HG03469 (cell line): ENCODE results near the gene RBM23.
A peak's percentile ranks its signal among the peaks of the same experiment; 100 is the strongest.
"Not testable (repeated sequence)": the region's sequence is repeated elsewhere in the genome, so short reads cannot be mapped to it uniquely, and the experiment has no call there.

Experiments
- ATAC-seq: cut with Tn5 transposase; IDR thresholded peaks from one replicate; pipeline ENCODE4 v1.9.1; 2021; ENCODE audit warnings: mild to moderate bottlenecking, moderate library complexity, moderate number of reproducible peaks; ENCODE audit not compliant: unreplicated experiment

RBM23 gene

DNA sequence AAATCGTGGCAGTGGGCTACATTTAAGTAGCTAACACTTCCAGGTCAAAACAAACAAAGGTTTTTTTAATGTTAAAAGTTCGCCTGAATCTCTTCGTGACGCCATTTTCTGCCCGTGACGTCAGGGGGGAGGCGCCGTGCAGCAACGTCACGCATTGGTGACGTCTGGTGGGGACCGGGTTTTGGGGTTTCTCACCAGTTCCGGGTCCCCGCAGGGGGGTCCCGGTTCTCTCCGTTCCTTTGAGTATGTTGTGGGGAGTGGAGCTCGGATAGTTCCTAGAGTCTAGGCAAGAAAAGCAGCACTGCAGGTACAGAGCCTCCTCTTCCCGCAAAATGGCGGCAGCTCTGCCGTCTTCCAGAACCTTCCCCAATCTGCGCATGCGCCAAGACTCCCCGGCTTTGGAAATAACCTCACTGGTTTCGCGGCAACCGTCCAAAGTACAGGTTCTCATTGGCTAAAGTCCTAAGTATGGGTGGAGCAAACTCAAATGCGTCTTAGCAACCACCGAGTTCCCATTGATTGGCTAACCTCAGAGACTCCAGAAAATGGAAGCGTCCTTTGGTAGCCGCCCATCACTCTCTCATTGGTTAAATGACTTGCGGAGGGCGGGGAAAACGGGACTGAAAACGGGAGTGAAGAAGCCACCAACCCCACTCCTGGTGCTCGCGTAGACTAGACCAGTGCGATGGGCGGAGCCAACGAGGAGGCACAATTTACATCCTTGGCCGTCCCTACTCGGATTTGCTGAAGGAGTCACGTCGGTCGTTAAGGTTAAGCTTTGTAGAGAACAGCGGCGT, at the start of gene RBM23:
RBM23 (minus strand) TSS at position 346 of the 797 bp plus-strand sequence.
- peak; percentile 75 for ATAC-seq

DNA sequence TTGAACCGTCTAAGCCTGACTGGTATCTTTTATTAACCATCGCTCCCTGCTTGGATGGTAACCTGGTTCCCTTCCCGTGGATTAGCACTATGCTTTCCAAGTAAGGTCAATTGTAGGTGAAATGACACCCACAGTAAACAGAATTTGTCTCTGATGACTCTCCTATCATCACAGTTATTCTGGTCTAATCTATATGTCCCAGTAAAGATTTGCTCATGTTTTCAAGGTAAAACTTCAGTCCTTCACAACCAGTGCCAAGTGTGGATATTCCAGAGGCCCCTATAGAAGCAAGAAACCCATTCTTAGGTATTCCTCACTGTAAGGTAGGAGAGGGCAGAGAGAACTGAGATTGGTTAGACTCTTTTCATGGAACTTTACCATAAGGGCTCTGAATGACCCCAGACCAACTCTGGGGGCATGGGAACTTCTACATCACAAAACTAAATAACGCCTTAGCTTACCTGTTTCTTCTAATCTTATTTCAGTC, 47.9 kb upstream of the RBM23 start:
- ATAC-seq = no peak

DNA sequence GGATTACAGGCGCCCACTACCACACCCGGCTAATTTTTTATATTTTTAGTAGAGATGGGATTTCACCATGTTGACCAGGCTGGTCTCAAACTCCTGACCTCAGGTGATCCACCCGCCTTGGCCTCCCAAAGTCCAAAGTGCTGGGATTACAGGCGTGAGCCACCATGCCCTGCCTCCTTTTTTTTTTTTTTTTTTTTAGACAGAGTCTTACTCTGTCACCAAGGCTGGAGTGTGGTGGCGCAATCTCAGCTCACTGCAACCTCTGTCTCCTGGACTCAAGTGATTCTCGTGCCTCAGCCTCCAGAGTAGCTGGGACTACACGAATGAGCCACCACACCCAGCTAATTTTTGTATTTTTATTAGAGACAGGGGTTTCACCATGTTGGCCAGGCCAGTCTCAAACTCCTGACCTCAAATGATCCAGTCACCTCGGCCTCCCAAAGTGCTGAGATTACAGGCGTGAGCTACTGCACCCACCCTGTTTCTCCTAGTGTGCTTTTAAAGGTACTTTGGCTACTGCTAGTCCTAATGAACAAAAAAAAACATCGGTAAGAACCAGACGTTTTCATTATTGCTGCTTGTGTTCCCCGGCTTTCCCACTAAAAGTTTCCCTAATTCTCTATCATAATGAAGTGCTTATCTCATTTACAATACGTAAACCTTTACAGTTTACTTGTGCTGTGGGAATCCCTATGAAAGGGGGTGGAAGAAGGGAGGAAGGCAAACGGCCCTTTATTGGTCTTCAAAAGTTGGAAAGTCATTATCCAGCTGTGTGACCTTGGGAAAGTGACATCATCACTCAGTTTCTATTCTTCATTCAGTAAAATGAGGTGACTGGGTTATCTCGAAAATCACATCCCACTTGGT, 47.2 kb upstream of the RBM23 start:
- not testable (repeated sequence) for ATAC-seq

DNA sequence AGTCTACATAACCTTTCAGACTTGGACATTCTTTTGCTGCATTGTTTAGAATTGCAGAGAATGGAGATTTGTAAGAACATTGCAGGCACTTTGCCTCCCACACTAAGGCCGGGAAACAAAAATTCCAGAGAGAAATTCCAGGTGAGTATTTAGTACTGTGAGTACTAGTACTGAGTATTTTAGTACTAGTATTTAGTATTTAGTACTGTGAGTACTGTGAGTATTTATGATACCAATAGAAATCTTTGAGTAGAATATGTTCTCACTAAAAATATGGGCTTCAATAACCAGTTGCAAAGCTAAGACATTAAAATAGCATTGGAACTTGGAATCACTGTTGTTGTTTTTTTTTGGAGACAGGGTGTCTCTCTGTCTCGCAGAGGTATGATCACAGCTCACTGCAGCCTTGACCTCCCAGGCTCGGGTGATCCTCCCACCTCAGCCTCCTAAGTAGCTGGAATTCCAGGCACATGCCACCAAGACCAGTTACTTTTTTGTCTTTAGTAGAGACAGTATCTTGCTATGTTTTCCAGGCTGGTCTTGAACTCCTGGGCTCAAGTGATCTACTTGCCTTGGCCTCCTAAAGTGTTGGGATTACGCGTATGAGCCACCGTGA, 43.2 kb upstream of the RBM23 start:
- no peak for ATAC-seq

DNA sequence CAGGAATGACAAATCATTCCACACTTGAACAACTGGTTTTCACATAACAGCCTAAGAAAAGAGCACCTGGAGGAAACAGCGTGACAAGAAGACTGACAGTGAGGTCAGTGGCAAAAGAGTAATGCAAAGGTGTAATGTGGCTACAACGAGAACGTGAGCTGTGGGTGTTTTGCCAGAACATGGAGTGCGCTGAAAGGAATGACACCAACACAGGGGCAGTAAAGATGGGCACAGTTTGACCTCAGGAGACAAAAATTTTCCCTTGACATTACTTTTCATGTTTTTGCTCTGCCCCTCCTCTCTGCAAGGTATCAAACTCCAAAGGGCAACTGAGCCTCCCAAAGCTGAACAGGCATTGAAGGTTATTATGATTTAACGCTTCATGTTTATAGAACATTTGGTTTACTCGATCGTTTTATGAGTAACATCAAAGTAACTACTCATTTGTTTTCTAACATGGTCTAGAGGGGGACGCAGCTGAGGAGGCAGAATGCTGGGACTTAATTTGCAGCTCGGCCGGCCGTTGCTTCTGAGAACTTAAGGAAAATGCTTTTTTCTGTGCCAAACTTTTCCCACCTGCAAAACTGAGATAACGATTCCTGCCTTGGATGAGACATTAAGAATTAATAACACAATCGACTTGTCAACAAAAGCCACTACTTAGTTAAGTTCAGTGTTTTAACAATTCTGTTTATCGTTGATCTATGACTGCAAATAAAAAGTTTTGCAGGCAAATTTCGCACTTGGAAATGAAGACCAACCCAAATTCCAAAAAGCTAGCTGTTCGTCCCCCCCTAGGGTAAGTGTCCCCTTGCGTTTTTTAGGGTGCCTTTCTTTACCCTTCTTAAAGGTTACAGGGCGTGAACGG, 37.0 kb upstream of the RBM23 start:
- ATAC-seq = no peak

DNA sequence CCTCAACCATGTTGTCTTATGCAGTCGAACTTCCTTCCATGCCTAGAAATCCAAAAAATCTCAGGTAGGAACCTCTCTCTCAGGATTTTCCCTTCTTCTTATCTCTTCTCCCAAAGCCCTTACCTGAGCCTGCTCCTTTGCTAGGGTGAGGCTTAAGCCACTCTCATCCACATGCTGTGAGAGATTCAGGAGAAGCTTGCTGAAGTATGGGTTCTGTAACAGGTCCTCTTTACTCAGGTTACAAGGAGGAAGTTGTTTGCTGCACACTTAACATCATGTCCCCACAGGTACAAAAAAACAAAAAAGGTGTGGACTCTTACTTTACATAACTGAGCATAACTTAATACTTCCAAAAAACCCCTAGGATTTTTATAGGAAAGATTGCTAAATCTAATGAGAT, 33.5 kb upstream of the RBM23 start:
- no peak for ATAC-seq

DNA sequence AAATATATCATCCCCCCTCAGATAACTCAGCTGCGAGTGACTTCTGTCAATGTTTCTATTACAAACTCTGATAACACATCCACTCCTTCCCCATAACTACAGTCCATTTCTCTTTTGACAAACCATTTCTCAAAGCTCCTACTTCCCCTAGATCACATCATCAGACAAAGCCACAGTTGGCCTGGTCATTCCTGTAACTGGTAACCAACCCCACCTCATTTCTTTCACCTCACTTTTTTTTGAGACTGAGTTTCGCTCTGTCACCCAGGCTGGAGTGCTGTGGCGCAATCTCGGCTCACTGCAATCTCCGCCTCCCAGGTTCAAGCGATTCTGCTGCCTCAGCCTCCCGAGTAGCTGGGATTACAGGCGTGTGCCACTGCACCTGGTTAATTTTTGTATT, 32.8 kb upstream of the RBM23 start:
- ATAC-seq = not testable (repeated sequence)

DNA sequence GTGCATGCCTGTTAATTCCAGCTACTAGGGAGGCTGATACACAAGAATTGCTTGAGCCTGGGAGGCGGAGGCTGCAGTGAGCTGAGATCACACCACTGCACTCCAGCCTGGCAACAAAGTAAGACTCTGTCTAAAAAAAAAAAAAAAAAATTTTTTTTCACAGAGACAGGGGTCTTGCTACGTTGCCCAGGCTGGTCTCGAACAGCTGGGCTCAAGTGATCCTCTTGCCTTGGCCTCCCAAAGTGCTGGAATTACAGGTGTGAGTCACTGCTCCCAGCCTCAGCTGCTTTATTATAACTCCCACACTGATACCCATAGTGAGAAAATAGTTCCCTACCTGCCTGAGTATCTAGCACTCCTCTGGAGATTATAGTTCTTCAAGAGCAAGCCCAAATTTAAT, 26.7 kb upstream of the RBM23 start:
- no peak for ATAC-seq

DNA sequence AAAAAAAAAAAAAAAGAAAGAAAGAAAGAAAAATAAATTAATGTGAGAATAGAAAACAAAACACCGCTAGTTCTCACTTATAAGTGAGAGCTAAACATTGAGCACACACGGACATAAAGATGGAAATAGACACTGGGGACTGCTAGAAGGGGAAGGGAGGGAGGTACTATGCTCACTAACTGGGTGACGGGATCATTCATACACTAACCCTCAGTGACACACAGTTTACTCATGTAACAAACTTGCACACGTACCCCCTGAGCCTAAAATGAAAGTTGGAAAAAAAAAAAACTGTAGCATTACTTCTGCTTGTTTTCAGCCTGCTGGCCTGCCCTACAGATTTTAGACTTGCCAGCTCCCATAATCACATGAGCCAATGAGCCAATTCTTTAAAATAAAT, 20.7 kb upstream of the RBM23 start:
- ATAC-seq = no peak

DNA sequence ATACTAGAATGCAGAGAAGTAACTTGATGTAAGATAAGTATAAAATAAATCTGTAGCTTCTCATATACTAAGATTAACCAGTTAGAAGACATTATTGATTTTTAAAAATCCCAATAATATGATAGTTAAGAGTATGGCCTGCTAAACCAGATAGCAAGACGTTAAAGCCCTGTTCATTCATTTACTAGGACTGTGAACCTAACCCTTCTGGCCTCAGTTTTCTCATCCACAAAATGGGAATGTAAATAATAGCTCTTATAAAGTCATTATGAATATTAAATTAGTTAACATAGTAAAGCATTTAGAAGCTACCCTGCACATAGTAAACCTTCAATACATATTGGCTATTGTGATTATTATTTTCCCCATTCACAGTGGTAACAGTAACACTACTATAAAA, 16.2 kb upstream of the RBM23 start:
- no peak for ATAC-seq

DNA sequence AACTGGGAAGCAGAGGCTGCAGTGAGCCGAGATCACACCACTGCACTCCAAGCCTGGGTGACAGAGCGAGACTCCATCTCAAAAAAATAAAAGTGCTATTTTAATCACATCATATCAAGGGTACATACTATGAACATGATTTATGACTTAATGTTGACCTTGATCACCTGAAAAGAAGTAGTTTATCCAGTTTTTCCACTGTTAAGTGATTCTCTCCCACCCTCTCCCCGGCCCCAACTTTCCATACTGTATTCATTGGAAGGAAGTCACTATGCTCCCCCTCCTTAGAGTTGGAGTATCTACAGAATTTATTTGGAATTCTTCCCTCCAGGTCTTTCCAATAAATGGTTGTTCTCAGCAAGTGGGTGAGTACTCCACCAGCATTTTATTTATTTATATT, 13.2 kb upstream of the RBM23 start:
- ATAC-seq = no peak

DNA sequence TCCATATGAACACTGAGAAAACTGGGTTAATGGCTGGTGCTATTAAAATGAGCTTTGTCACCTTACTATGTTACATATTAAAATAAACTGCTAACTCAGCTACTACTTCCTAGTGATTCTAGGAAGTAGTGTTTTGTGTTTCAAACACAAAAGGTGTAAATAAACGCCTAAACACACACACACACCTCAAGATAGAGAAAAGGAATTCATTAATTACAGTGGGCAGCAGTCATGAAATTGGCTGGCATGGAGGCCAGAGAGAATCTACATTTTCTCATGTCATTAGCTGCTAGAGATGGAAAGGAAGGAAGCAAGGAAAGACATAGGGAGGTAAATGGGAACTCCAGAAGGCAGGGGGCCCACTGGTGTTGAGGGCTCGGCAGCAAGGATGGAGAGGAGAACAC, 11.0 kb upstream of the RBM23 start:
- no peak for ATAC-seq

DNA sequence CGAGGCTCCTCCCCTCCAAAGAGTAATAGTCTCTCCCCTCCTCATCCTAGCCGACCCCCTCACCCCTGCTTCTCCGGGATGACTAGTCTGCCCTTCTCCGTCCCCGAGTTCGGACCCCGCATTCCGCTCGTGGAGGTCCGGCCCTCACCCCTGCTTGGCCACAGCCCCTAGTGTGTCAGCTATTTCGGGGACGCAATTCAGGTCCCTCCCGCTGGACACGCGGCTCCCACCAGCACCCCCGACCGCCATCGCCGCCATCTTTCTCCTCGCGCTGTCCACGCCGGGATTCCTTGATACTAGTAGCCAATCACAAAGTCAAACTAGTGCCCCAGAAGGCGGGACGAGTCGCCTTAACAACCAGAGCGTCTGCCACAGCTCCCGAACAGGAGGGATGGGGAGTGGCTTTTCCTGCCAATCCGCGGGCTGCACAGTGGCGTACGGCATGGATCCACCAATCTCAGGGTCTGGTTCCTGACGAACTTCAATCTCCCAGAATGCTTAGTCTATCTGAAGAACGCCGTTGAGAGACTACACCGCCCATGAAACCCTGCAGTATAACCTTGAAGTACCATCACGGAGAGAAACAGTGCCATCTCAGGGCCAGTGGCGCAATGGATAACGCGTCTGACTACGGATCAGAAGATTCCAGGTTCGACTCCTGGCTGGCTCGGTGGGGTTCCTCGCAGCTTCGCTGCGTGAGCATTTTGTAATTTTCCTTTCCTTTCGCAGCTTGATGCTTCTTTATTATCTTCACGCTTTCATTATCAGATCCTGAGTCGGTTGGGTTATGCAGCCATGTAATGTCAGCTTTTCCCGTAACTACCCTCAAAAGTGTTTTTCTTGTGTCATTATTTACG, 10.4 kb upstream of the RBM23 start, which contains the start of gene PRMT5:
PRMT5 (minus strand) TSS at position 273 of the 857 bp plus-strand sequence; CDS start at position 258, 15 bp downstream.
- ATAC-seq = peak; percentile 81

DNA sequence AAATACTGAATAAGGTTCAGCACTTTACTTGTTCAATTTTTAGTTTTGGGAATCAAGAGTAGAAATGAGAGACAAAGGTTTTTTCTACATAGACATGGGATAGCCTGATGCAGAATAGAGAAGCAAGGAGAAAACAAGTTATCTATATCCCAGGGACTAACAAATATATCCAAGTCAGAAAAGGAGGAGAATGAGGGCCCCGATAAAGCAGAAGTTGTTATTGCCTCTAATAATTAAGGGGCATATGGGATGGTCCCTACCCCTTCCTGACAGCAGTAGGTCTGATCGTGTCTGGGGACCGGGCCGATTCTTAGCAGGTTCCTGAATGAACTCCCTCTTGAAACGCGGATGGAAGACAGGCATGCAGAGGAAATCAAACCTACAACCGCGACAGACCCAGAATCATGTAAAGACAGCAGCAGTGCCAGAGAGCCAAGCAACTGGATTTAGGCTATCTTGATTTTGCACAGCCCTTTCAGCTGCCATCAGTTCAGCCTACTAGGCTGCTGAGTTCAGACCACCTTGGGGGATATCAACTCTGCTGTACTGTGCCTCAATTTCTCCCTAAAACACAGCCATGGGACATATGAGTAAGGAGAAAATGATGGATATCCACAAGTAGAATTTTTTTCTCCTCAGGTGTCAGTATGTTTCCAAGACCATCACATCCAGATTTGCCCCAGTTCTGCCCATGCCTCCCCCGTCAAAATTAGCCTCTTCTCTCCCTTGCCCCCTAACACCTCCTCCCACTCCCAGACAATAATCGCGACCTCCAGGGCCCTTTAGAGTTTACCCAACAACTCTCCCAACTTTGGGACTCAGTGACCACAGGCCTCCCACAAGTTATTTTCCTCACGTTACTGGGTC, 9.5 kb upstream of the RBM23 start:
- no peak for ATAC-seq

DNA sequence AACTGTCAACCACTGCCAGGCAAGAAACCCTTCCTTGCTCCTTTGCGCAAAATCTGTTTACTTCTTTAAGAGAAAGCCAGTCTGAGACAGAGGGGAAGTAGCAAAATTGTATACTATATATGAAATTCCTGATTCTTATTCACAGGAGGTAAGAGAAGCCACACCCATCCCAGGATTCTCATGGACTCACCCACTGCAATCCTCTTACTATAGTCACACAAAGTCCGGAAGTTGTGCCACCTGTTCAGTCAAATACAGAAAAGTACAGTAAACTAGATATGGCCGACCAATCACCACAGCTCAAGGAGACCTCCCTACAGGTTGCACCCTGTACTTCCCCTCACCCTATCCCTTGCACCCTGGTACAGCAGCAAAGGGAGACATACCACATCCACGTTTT, 7.4 kb upstream of the RBM23 start:
- no peak for ATAC-seq

DNA sequence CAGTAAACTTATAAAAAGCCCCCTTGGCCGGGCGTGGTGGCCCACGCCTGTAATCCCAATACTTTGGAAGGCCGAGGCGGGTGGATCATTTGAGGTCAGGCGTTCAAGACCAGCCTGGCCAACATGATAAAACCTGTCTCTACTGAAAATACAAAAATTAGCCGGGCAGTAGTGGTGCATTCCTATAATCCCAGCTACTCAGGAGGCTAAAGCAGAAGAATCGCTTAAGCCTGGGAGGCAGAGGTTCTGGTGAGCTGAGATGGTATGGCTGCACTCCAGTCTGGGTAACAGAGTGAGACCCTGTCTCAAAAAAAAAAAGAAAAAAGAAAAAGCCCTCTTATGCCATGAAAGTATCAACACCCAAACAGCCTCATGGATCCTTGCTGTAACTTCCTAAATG, 6.6 kb upstream of the RBM23 start:
- no peak for ATAC-seq

DNA sequence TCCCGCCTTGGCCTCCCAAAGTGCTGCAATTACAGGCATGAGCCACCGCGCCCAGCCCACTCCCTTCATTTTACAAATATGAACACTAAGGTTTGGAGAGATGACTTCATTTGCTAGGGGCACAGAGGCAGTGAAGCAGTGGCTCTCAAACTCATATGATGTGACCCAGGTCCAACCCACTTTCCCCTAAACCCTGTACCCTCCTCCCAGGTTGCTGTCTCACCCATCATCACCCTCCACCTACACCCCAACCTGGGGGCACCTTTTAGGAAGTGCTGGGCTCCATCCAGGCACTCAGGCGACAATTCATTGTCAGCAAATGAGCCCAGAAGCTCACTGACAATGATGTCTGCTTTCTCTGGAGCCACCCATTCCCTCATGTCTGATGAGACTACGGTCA, 4.8 kb upstream of the RBM23 start:
- ATAC-seq = no peak

DNA sequence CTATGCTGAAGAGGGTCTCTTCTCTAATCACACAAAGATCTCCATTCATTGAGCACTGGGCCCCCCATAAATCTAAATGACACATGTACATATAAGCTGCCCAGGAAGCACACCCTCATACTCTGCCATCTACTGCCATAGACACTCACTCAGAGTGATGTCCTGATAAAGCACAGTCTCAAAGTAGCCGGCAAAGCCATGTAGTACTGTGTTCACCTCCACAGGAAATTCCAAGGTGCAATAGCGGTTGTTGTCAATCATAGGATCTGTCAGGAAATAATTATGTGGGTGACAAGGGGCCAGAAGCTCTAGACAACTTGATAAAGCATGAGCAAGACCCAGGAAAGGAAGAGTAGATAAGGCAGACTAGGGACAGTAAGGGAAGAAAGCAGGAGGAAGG, 3.3 kb upstream of the RBM23 start:
- no peak for ATAC-seq

DNA sequence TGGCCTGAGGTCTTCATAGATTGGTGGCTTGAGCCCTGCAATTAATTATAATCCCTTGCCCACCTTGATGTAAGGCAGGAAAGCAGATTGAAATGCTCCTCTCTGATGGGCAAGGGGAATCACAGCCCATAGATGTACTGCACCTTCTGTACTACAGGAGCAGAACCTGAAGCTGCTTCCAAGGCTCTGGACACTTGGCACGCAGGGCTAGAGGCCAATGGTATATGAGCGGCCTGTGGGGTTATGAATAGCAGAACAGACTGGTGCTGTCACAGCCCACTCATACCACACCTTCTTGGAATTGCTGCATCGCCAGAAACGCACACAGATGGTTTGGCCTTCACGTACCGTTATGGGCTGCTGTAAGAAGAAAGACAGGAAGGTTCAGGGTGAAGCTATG, 1.7 kb upstream of the RBM23 start:
- no peak for ATAC-seq
